Dedifferentiated amniotic fluid mesenchymal stem cell (primary cell): ENCODE results near the gene MTUS2.

Source experiments
- DNase-seq: peaks from one replicate; pipeline ENCODE4 v3.0.0-alpha.2; 2016; ENCODE audit errors: extremely low spot score

The MTUS2 gene

DNA sequence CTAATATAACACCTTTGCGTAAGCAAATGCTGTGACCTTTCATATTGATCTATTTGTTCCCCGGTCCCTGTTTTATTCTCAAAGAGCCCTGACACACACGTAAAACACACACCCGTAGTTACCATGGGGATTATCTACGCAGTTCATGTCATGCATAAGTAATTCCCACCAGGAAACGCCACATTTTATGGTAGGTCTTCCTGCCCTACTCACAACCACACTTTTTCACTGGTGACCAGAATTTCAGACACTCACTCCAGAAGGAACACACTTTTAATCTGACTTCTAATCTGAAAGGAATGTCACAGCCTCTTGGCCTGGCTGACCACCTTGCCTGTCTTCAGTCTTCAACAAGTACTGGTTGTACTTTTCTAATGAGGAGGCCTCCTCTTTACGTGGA lies 728.6 kb downstream of the MTUS2 start:
- no peak for DNase-seq

- DNase-seq: no peak
Observed at GRCh38 chr13:29550430-29550988, 730.4 kb downstream of the MTUS2 start.

- DNase-seq: no peak
Observed at GRCh38 chr13:29551214-29551613, 731.1 kb downstream of the MTUS2 start.
